H9 (cell line): ENCODE data around the gene INTS6. TPM values are rescaled to one million over a fixed set of nuclear protein-coding genes. Genes with fewer than 3 reads are reported as not detected.

Experiments
- DNase-seq: peaks from one replicate; pipeline ENCODE4 v3.0.0-alpha.2; 2017
- H2AFZ ChIP-seq: one replicate; pipeline ENCODE4 v1.6.1; 2013; ENCODE audit warnings: mild to moderate bottlenecking, low read length, control low read depth, moderate library complexity
- H2AK5ac ChIP-seq: 2 replicates; pipeline ENCODE4 v1.6.1; 2013; ENCODE audit warnings: low read length, control low read depth, mixed read lengths; ENCODE audit not compliant: insufficient read length
- H2BK120ac ChIP-seq: one replicate; pipeline ENCODE4 v1.6.1; 2013; ENCODE audit warnings: low read depth, mild to moderate bottlenecking, low read length, control low read depth, inconsistent platforms; ENCODE audit not compliant: poor library complexity, severe bottlenecking
- H2BK12ac ChIP-seq: 2 replicates; pipeline ENCODE4 v1.6.1; 2013; ENCODE audit warnings: low read length, control low read depth, mixed read lengths, low read depth; ENCODE audit not compliant: insufficient read length
- H2BK15ac ChIP-seq: 2 replicates; pipeline ENCODE4 v1.6.1; 2013; ENCODE audit warnings: low read depth, low read length, control low read depth
- H2BK20ac ChIP-seq: one replicate; pipeline ENCODE4 v1.6.1; 2013; ENCODE audit warnings: low read depth, mild to moderate bottlenecking, low read length, control low read depth, inconsistent platforms; ENCODE audit not compliant: poor library complexity, severe bottlenecking
- H2BK5ac ChIP-seq: 2 replicates; pipeline ENCODE4 v1.6.1; 2013; ENCODE audit warnings: low read length, control low read depth, mixed read lengths; ENCODE audit not compliant: insufficient read length
- H3K14ac ChIP-seq: 2 replicates; pipeline ENCODE4 v1.6.1; 2013; ENCODE audit warnings: low read length, control low read depth; ENCODE audit not compliant: insufficient read depth
- H3K18ac ChIP-seq: 2 replicates; pipeline ENCODE4 v1.6.1; 2013; ENCODE audit warnings: low read depth, mild to moderate bottlenecking, mixed read lengths, low read length, control low read depth; ENCODE audit not compliant: insufficient read length
- H3K23ac ChIP-seq: 2 replicates; pipeline ENCODE4 v1.6.1; 2013; ENCODE audit warnings: low read length, control low read depth, mixed read lengths, low read depth; ENCODE audit not compliant: insufficient read length
- H3K23me2 ChIP-seq: 2 replicates; pipeline ENCODE4 v1.6.1; 2013; ENCODE audit warnings: low read depth, mild to moderate bottlenecking, mixed read lengths, low read length, control low read depth; ENCODE audit not compliant: insufficient read length, poor library complexity, severe bottlenecking
- H3K27ac ChIP-seq: 2 replicates; pipeline ENCODE4 v1.5.1; 2013; ENCODE audit warnings: low read length, control low read depth, mixed read lengths, low read depth; ENCODE audit not compliant: insufficient read length
- H3K27me3 ChIP-seq: 2 replicates; pipeline ENCODE4 v1.6.1; 2013; ENCODE audit warnings: low read length, control low read depth, inconsistent platforms; ENCODE audit not compliant: insufficient read depth
- H3K4ac ChIP-seq: 2 replicates; pipeline ENCODE4 v1.6.1; 2013; ENCODE audit warnings: low read depth, mild to moderate bottlenecking, control low read depth, inconsistent platforms, low read length, moderate library complexity
- H3K4me1 ChIP-seq: 2 replicates; pipeline ENCODE4 v1.6.1; 2013; ENCODE audit warnings: low read length, control low read depth, inconsistent platforms; ENCODE audit not compliant: insufficient read depth
- H3K4me2 ChIP-seq: 2 replicates; pipeline ENCODE4 v1.6.1; 2013; ENCODE audit warnings: low read length, control low read depth, mixed read lengths; ENCODE audit not compliant: insufficient read length, insufficient read depth
- H3K56ac ChIP-seq: 2 replicates; pipeline ENCODE4 v1.6.1; 2013; ENCODE audit warnings: low read depth, mild to moderate bottlenecking, mixed read lengths, low read length, control low read depth; ENCODE audit not compliant: insufficient read length
- H3K79me1 ChIP-seq: 2 replicates; pipeline ENCODE4 v1.6.1; 2013; ENCODE audit warnings: low read depth, mild to moderate bottlenecking, moderate library complexity, low read length, control low read depth, inconsistent platforms; ENCODE audit not compliant: insufficient read depth, poor library complexity, severe bottlenecking
- H3K79me2 ChIP-seq: 2 replicates; pipeline ENCODE4 v1.6.1; 2013; ENCODE audit warnings: low read length, control low read depth, inconsistent platforms; ENCODE audit not compliant: insufficient read depth
- H3K9ac ChIP-seq: 2 replicates; pipeline ENCODE4 v1.6.1; 2013; ENCODE audit warnings: low read length, control low read depth, mixed read lengths; ENCODE audit not compliant: insufficient read length; ENCODE audit errors: extremely low read depth
- H3K9me3 ChIP-seq: one replicate; pipeline ENCODE4 v1.6.1; 2013; ENCODE audit warnings: low read depth, low read length, inconsistent platforms; ENCODE audit not compliant: control insufficient read depth
- H3T11ph ChIP-seq: one replicate; pipeline ENCODE4 v1.6.1; 2013; ENCODE audit warnings: mild to moderate bottlenecking, low read length, control low read depth, inconsistent platforms
- H4K20me1 ChIP-seq: one replicate; pipeline ENCODE4 v1.6.1; 2013; ENCODE audit not compliant: control insufficient read depth, insufficient read length, insufficient read depth
- H4K5ac ChIP-seq: 2 replicates; pipeline ENCODE4 v1.6.1; 2013; ENCODE audit warnings: low read depth, mild to moderate bottlenecking, mixed read lengths, low read length, control low read depth; ENCODE audit not compliant: insufficient read length
- H4K8ac ChIP-seq: replicated peaks from 2 replicates; pipeline ENCODE4 v1.6.1; 2013; ENCODE audit warnings: low read length, control low read depth, mixed read lengths, low read depth; ENCODE audit not compliant: insufficient read length
- H4K91ac ChIP-seq: 2 replicates; pipeline ENCODE4 v1.6.1; 2013; ENCODE audit warnings: low read depth, mild to moderate bottlenecking, moderate library complexity, mixed read lengths, low read length, control low read depth; ENCODE audit not compliant: insufficient read length
- H3K27ac Mint-ChIP-seq, 3 experiments: 2 replicates in 2 of 3; 3 replicates in 1 of 3; pipeline ENCODE4 v1.8.0; 2020 to 2021; ENCODE audit warnings: mixed read lengths in 3 of 3, mild to moderate bottlenecking in 1 of 3, moderate library complexity in 1 of 3
- H3K27me3 Mint-ChIP-seq: 2 replicates; pipeline ENCODE4 v1.8.0; 2021; ENCODE audit warnings: low read depth, mild to moderate bottlenecking, moderate library complexity, mixed read lengths
- H3K36me3 Mint-ChIP-seq, 3 experiments: 2 replicates in 2 of 3; 3 replicates in 1 of 3; pipeline ENCODE4 v1.8.0; 2020 to 2021; ENCODE audit warnings: low read depth in 3 of 3, mixed read lengths in 3 of 3; ENCODE audit not compliant: insufficient read depth in 1 of 3
- H3K4me1 Mint-ChIP-seq, 2 experiments: 2 replicates each; pipeline ENCODE4 v1.8.0; 2020; ENCODE audit warnings: mixed read lengths in 2 of 2
- H3K4me3 Mint-ChIP-seq, 2 experiments: 2 replicates in 1 of 2; 3 replicates in 1 of 2; pipeline ENCODE4 v1.8.0; 2020 to 2021; ENCODE audit warnings: mild to moderate bottlenecking in 2 of 2, mixed read lengths in 2 of 2, moderate library complexity in 1 of 2
- H3K9me3 Mint-ChIP-seq, 2 experiments: 2 replicates in 1 of 2; 3 replicates in 1 of 2; pipeline ENCODE4 v1.8.0; 2020; ENCODE audit warnings: mild to moderate bottlenecking in 2 of 2, mixed read lengths in 2 of 2, moderate library complexity in 1 of 2
- CTCF ChIP-seq: fragments of 200-600 bp; sonication (generic); conservative IDR thresholded peaks from 3 replicates; pipeline ENCODE4 v1.8.0; 2021; ENCODE audit warnings: antibody characterized with exemption, mild to moderate bottlenecking
- WGBS: extraction: QIAGEN DNeasy Blood & Tissue Kit; methylation state at CpG from one replicate; pipeline ENCODE4 v1.1.7; 2013; ENCODE audit warnings: missing lambda C conversion rate, low lambda C conversion rate, mixed read lengths; ENCODE audit not compliant: insufficient read length; ENCODE audit errors: extremely low coverage; 5-methylcytosine and 5-hydroxymethylcytosine counted together
- total RNA-seq: library from RNA; stranded (reverse); gene quantifications from 2 replicates; pipeline ENCODE4 v1.2.1, GENCODE V29; 2021

Gene INTS6
- total RNA-seq, 1 experiment from 2014 or later: 61.2 TPM

GRCh38 chr13:51419001-51419636 is 33.7 kb downstream of the INTS6 start:
- Mint-ChIP-seq H3K9me3 (peaks cover 24 to 26% of the 10 kb centered on the region in 2 experiments), H3K4me3 (no peak overlapping the region), H3K4me1 (peaks cover 29 to 35% of the 10 kb centered on the region in 2 experiments), H3K27me3 (no peaks in the 10 kb centered on the region), H3K27ac (peak overlapping the region in 2 of 3 experiments; percentile 7 to 16; a peak in 2 of 7 replicates), H3K36me3 (peaks cover 48 to 64% (median 51%) of the 10 kb centered on the region in 3 experiments)
- Histone ChIP-seq H2BK12ac (no peak overlapping the region), H3K9ac (no peak overlapping the region), H3K18ac (no peak overlapping the region), H3K23ac (no peak overlapping the region), H2BK120ac (no peak overlapping the region), H2AFZ (no peak overlapping the region), H2BK20ac (no peak overlapping the region), H3K79me2 (peaks cover 9% of the 10 kb centered on the region; the same call in 1 of the 2 replicates), H3K23me2 (no peaks in the 10 kb centered on the region), H3K14ac (no peak overlapping the region), H3T11ph (no peak overlapping the region), H3K27me3 (no peaks in the 10 kb centered on the region), H3K9me3 (peaks cover 13% of the 10 kb centered on the region), H4K91ac (no peak overlapping the region), H3K4ac (no peak overlapping the region), H3K56ac (no peak overlapping the region), H4K20me1 (no peaks in the 10 kb centered on the region), H4K5ac (no peak overlapping the region), H3K79me1 (no peaks in the 10 kb centered on the region), H3K4me1 (peaks cover 4% of the 10 kb centered on the region), H3K4me2 (no peak overlapping the region), H2AK5ac (no peak overlapping the region), H2BK15ac (no peak overlapping the region), H4K8ac (no peak overlapping the region), H2BK5ac (no peak overlapping the region), H3K27ac (no peak overlapping the region)
- no CpG with 5 or more reads among the region's 4 CpGs for WGBS
- DNase-seq: no peak
- TF ChIP-seq CTCF: no peak
